K562 (cell line): ENCODE measurements around the gene ZFR2. TPM values are rescaled to one million over a fixed set of nuclear protein-coding genes. Genes with fewer than 3 reads are reported as not detected.
A peak's percentile ranks its signal among the peaks of the same experiment; 100 is the strongest.

Source experiments
- ARID4B ChIP-seq: sonication (generic); formaldehyde crosslinking; IDR thresholded peaks from 2 replicates; pipeline ENCODE4 v1.8.0; 2022; ENCODE audit warnings: mild to moderate bottlenecking, missing genetic modification reagents
- ATF6 ChIP-seq: sonication (generic); formaldehyde crosslinking; IDR thresholded peaks from 2 replicates; pipeline ENCODE4 v1.4.0; 2020; ENCODE audit warnings: mild to moderate bottlenecking, missing genetic modification reagents
- HDAC8 ChIP-seq: fragments of 450-650 bp; IDR thresholded peaks from 2 replicates; pipeline ENCODE4 v1.6.1; 2016; ENCODE audit warnings: mild to moderate bottlenecking, missing genetic modification characterization, moderate library complexity, missing compliant biosample characterization
- ID3 ChIP-seq, 2 experiments: fragments of 250-450 bp in 1 of 2; fragments of 450-650 bp in 1 of 2; sonication (Bioruptor Pico) in 1 of 2; IDR thresholded peaks; 2 replicates each; pipeline versions ENCODE4 v1.6.1 to v1.8.0; 2016 to 2021; ENCODE audit warnings: mild to moderate bottlenecking in 2 of 2, moderate library complexity in 2 of 2, missing compliant biosample characterization in 1 of 2, missing genetic modification characterization in 1 of 2
- NFIC ChIP-seq: fragments of 450-650 bp; IDR thresholded peaks from 2 replicates; pipeline ENCODE4 v1.6.1; 2017; ENCODE audit warnings: mild to moderate bottlenecking, inconsistent platforms
- POLR3G ChIP-seq: IDR thresholded peaks from 2 replicates; pipeline ENCODE4 v1.6.1; 2011; ENCODE audit not compliant: insufficient read length, insufficient replicate concordance; ENCODE audit errors: extremely low read depth
- TFAP4 ChIP-seq: sonication (generic); formaldehyde crosslinking; IDR thresholded peaks from 2 replicates; pipeline ENCODE4 v1.8.0; 2022; ENCODE audit warnings: missing genetic modification reagents, mild to moderate bottlenecking, moderate library complexity, borderline replicate concordance
- ZBTB49 ChIP-seq: sonication (generic); formaldehyde crosslinking; IDR thresholded peaks from 2 replicates; pipeline ENCODE4 v1.8.0; 2022; ENCODE audit warnings: missing genetic modification reagents, mild to moderate bottlenecking, borderline replicate concordance
- polyA plus RNA-seq, 8 experiments: library from polyadenylated mRNA; depleted of rRNA in 4 of 8; stranded (reverse) in 5 of 8; unstranded in 3 of 8; fragments of >200 nt; fragmentation: Nextera tagmentation in 2 of 8; fragmentation: Illumina TruSeq in 1 of 8; extraction: Ambion mirVana in 2 of 8; extraction: Trizol in 1 of 8; gene quantifications; 2 replicates each; pipeline versions ENCODE4 v1.2.1 to v1.2.3, GENCODE V29; 2011 to 2014; ENCODE audit warnings: inconsistent platforms in 1 of 8, missing spikeins in 1 of 8
- total RNA-seq, 7 experiments: library from RNA; depleted of rRNA in 6 of 7; stranded (reverse); fragments of >200 nt in 6 of 7; fragmentation: Illumina TruSeq in 2 of 7; extraction: Trizol in 2 of 7; gene quantifications; 2 replicates each; pipeline versions ENCODE4 v1.2.1 to v1.2.3, GENCODE V29; 2011 to 2021; ENCODE audit warnings: low replicate concordance in 1 of 7

ZFR2 gene
- total and polyA plus RNA-seq, 9 of the 15 experiments (the other 6 are each of a cell fraction or from before 2014, with no cell fraction given): 0.03 to 0.59 (median 0.07) TPM; not detected in 6

- TF ChIP-seq ZBTB49 (CRISPR knock-in tag) (peak; percentile 43; the same call in 1 of the 2 replicates), TFAP4 (CRISPR knock-in tag) (peak; percentile 76; the same call in 1 of the 2 replicates), ATF6 (CRISPR knock-in tag) (0 out of 2 replicates have a peak, but pooled peaks have one; percentile 25), HDAC8 (tag) (no peak), ARID4B (CRISPR knock-in tag) (no peak), POLR3G (no peak), NFIC (peak; percentile 37; the same call in 1 of the 2 replicates), ID3 (CRISPR knock-in tag; IDR thresholded peaks at IDR 0.05) (no peak), ID3 (tag; IDR thresholded peaks at IDR 0.05) (peak; percentile 61; the same call in 1 of the 2 replicates)
These were observed 46.9 kb downstream of the ZFR2 start (continued) for GRCh38 chr19:3821857-3822364.
